Right ventricle myocardium inferior (tissue), 1 donor: ENCODE data around the gene KCNH1. TPM values are rescaled to one million over a fixed set of nuclear protein-coding genes. Genes with fewer than 3 reads are reported as not detected.
"Not testable (repeated sequence)": the region's sequence is repeated elsewhere in the genome, so short reads cannot be mapped to it uniquely, and the experiment has no call there.

Experiments used
- ATAC-seq: fragments of 200-7000 bp; cut with Tn5 transposase; one replicate; pipeline ENCODE4 v1.9.1; 2020; ENCODE audit warnings: mild to moderate bottlenecking, moderate library complexity
- DNase-seq: peaks from one replicate; pipeline ENCODE4 v3.0.0; 2021; ENCODE audit errors: missing footprints
- intact Hi-C: fragments of 100-400 bp; cut with DNase I; formaldehyde crosslinking; loops from one replicate; pipeline ENCODE4 v1.11.0; 2022
- total RNA-seq: library from RNA; stranded (reverse); fragmentation: NEBNext Ultra II Directional; extraction: Animal tissue kit (Norgen Biotek cat#: 25700); gene quantifications from one replicate; pipeline ENCODE4 v1.2.1, GENCODE V29; 2021
- donor health status: DM: no; HTN: yes; CAD: no; lungs with severe emphysema.

The KCNH1 gene
- total RNA-seq, 1 donor from 2014 or later: not detected

DNA sequence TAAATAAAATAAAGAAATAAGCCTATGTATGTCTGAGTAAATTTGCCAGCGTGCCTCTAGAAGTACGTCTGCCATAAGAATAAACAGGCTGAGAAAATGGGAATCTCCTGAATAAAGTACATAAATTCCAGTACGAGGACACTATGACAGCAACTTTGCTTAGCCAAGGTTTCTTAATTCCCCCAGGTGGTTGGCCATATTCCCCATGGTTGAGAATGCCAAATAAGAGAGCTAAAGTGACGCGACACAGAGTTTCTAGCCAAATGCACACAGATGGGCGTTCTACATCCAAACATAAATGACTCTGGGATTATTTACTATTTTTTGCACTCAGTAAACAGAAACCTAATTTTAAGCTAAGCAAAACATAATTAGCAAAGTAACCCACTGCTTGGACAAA, 19.5 kb downstream of the KCNH1 start:
- DNase-seq (no peak), ATAC-seq (no peak)
- intact Hi-C loops: no loop called here

DNA sequence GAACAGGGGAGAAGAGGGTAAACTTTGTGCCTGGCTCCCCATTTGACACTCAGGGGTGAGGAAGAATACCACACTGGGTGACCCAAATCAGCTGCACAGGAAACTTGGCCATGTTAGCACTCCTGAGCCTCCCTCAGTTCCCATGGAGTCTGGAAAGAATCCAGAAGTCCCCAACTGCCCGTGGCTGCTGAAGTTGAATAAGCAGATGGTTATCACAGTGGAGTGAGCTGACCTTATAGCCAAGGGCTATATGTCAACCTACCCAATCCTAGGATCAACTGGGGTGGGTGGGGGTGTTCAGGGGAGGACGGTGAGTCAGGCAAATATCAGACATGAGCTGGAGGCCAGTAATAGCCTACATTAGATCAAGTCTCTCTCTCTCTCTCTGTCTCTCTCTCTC, 20.4 kb downstream of the KCNH1 start:
- no peak for DNase-seq
- no peak for ATAC-seq
- intact Hi-C loops: no loop called here

GRCh38 chr1:211111351-211111750, 22.6 kb downstream of the KCNH1 start:
- ATAC-seq (no peak), DNase-seq (no peak)
- intact Hi-C loops: no loop called here

- ATAC-seq (no peak), DNase-seq (no peak)
- intact Hi-C loops: no loop called here
These were observed 32.5 kb downstream of the KCNH1 start for GRCh38 chr1:211101481-211101880.

DNA sequence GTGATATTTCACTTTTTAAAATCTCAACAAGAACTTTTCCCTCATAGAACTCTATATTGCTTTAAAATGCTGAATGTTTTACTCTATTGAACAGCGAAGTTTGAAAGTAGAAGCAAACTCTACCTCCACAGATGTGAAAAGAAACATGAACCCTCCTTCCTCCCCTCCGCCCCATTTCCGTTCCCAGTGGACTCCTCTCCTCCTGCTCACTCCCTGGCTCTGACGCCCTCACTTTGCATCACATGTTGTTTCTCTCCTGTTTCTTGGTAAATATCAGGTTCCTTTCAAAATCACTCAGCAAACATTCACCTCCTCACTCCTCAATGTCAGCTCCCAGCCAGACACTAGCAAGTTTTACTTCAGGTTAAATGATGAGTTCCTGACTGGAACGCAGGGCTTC, 34.6 kb downstream of the KCNH1 start:
- DNase-seq: no peak
- intact Hi-C loops: no loop called here
- no peak for ATAC-seq

GRCh38 chr1:211095381-211095780, 38.6 kb downstream of the KCNH1 start:
- intact Hi-C loops: no loop called here
- DNase-seq (no peak), ATAC-seq (no peak)

- intact Hi-C loops: no loop called here
- DNase-seq (no peak), ATAC-seq (no peak)
These were observed 41.0 kb downstream of the KCNH1 start for GRCh38 chr1:211092955-211093354.

GRCh38 chr1:211091867-211092266, 42.1 kb downstream of the KCNH1 start:
- no peak for ATAC-seq
- intact Hi-C loops: no loop called here
- no peak for DNase-seq

DNA sequence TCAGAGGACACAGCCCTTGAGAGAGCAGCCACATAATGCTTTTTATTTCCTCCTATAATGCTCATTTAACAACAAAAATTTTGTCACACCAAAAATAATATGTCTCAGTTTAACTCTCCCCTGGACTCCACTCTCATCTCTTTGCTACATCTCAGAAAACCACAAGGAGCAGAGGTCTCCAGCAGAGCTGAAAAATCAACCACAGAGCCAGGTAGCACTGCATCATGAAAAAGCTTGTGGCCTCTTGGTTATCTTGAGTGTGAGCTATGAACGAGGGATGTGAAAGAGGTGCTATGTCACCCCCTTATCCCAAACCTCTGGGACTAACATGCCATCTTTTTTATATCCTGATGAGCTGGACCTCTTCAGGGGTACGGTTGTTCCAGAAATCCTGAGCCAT, 44.4 kb downstream of the KCNH1 start:
- ATAC-seq: no peak
- intact Hi-C loops: no loop called here
- no peak for DNase-seq

DNA sequence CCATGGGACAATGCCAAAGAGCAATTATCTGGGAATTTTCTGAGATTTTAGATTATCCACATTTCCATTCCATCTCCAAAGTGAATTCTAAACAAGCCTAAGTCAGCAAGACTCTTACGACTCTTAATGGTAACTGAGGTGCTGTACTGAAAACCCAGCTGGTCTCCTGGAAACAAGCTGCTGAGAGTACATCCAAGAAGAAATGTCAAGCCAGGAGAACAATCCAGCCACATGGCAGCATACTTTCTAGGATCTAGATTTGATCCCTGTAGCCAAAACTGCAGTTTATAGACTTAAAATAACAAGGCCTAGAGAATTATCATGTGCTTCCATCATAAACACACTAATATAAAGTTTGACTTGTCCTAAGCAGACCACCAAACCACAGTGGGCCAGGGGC, 45.8 kb downstream of the KCNH1 start:
- DNase-seq: no peak
- intact Hi-C loops: no loop called here
- ATAC-seq: no peak

- intact Hi-C loops: no loop called here
- no peak for DNase-seq
- no peak for ATAC-seq
These were observed 51.1 kb downstream of the KCNH1 start for GRCh38 chr1:211082824-211083223.

DNA sequence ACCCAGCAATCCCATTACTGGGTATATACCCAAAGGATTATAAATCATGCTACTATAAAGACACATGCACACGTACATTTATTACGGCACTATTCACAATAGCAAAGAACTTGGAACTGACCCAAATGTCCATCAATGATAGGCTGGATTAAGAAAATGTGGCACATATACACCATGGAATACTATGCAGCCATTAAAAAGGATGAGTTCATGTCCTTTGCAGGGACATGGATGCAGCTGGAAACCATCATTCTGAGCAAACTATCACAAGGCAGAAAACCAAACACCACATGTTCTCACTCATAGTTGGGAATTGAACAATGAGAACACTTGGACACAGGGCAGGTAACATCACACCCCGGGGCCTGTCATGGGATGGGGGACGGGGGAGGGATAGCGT, 52.5 kb downstream of the KCNH1 start:
- ATAC-seq, DNase-seq, intact Hi-C loops: not testable (repeated sequence)

DNA sequence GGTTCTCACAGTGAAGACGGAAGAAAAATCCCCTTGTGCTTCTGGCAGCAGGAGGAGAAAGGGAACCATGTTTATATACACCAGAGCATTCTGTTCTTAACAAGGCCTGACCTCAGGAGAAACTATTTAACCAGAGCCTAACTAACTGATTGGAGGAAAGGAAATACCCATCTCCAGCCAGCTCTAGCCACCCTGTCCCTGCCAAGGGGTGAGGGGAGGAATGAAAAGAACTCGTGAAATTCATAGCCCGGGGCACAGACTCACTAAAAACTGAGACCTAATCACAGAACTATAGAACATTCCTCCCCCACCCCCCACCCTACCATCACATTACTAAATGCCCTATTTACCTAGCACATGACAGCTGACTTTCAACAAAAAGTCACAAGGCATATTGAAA, 65.0 kb downstream of the KCNH1 start:
- DNase-seq (no peak), ATAC-seq (no peak)
- intact Hi-C loops: no loop called here

- ATAC-seq (no peak), DNase-seq (no peak)
- intact Hi-C loops: no loop called here
These were observed 67.1 kb downstream of the KCNH1 start for GRCh38 chr1:211066781-211067384.

GRCh38 chr1:211041838-211042237, 92.1 kb downstream of the KCNH1 start:
- ATAC-seq, DNase-seq, intact Hi-C loops: not testable (repeated sequence)

GRCh38 chr1:211037095-211037494, 96.9 kb downstream of the KCNH1 start:
- no peak for ATAC-seq
- no peak for DNase-seq
- intact Hi-C loops: no loop called here

- intact Hi-C loops: no loop called here
- ATAC-seq (no peak), DNase-seq (no peak)
These were observed 97.4 kb downstream of the KCNH1 start for GRCh38 chr1:211036381-211037060.

- intact Hi-C loops: no loop called here
- ATAC-seq (no peak), DNase-seq (no peak)
These were observed 98.0 kb downstream of the KCNH1 start for GRCh38 chr1:211035821-211036380.

GRCh38 chr1:211033921-211034525, 99.9 kb downstream of the KCNH1 start:
- DNase-seq (no peak), ATAC-seq (no peak)
- intact Hi-C loops: no loop called here

GRCh38 chr1:211024901-211025300, 109.0 kb downstream of the KCNH1 start:
- intact Hi-C loops: no loop called here
- ATAC-seq: no peak
- DNase-seq: no peak
